Neutrophil (primary cell): Measurements from ENCODE around the gene NEDD4L.

Source experiments
- H3K27ac ChIP-seq: fragments of 200-600 bp; sonication (generic); 2 replicates; pipeline ENCODE4 v1.5.1; 2016; ENCODE audit warnings: mild to moderate bottlenecking, moderate library complexity
- H3K27me3 ChIP-seq: fragments of 200-600 bp; sonication (generic); 2 replicates; pipeline ENCODE4 v1.6.0; 2016; ENCODE audit warnings: mild to moderate bottlenecking
- H3K36me3 ChIP-seq: fragments of 200-600 bp; sonication (generic); 2 replicates; pipeline ENCODE4 v1.5.1; 2017
- H3K4me1 ChIP-seq, 2 experiments: fragments of 200-600 bp in 1 of 2; sonication (generic) in 1 of 2; 1 replicate in 1 of 2; 2 replicates in 1 of 2; pipeline versions ENCODE4 v1.5.1 to v1.6.1; 2013 to 2016; ENCODE audit warnings: low read depth in 1 of 2, low read length in 1 of 2, mild to moderate bottlenecking in 1 of 2, moderate library complexity in 1 of 2; ENCODE audit not compliant: control insufficient read depth in 1 of 2, insufficient read depth in 1 of 2
- H3K4me3 ChIP-seq, 2 experiments: fragments of 200-600 bp in 1 of 2; sonication (generic) in 1 of 2; 1 replicate in 1 of 2; 2 replicates in 1 of 2; pipeline ENCODE4 v1.5.1; 2013 to 2016; ENCODE audit warnings: low read depth in 1 of 2, low read length in 1 of 2, mild to moderate bottlenecking in 1 of 2, moderate library complexity in 1 of 2
- H3K9me3 ChIP-seq: fragments of 200-600 bp; sonication (generic); 2 replicates; pipeline ENCODE4 v1.5.1; 2016
- CTCF ChIP-seq: fragments of 200-600 bp; sonication (generic); IDR thresholded peaks from 2 replicates; pipeline ENCODE4 v1.5.1; 2016; ENCODE audit warnings: antibody characterized with exemption

NEDD4L gene

GRCh38 chr18:58396966-58397365 lies 352.9 kb downstream of the NEDD4L start:
- no peak overlapping the region for H3K4me3 ChIP-seq
- H3K27ac ChIP-seq, result no peak overlapping the region
- no peaks in the 10 kb centered on the region for H3K36me3 ChIP-seq
- H3K4me1 ChIP-seq, result no peaks in the 10 kb centered on the region
- no peaks in the 10 kb centered on the region for H3K27me3 ChIP-seq
- no peaks in the 10 kb centered on the region for H3K9me3 ChIP-seq
- no peak for TF ChIP-seq CTCF

GRCh38 chr18:58397385-58398132 lies 353.5 kb downstream of the NEDD4L start:
- no peaks in the 10 kb centered on the region for H3K36me3 ChIP-seq
- no peaks in the 10 kb centered on the region for H3K4me1 ChIP-seq
- no peaks in the 10 kb centered on the region for H3K27me3 ChIP-seq
- H3K9me3 ChIP-seq, result no peaks in the 10 kb centered on the region
- H3K27ac ChIP-seq, result no peak overlapping the region
- no peak overlapping the region for H3K4me3 ChIP-seq
- TF ChIP-seq CTCF, result no peak

- Histone ChIP-seq H3K9me3 (no peaks in the 10 kb centered on the region), H3K4me1 (no peaks in the 10 kb centered on the region), H3K4me3 (no peak overlapping the region), H3K27ac (no peak overlapping the region), H3K36me3 (no peaks in the 10 kb centered on the region), H3K27me3 (no peaks in the 10 kb centered on the region)
- no peak for TF ChIP-seq CTCF
Observed at GRCh38 chr18:58398648-58399398, 354.8 kb downstream of the NEDD4L start.

GRCh38 chr18:58400331-58400870 lies 356.4 kb downstream of the NEDD4L start:
- Histone ChIP-seq H3K9me3 (no peaks in the 10 kb centered on the region), H3K4me3 (no peak overlapping the region), H3K4me1 (no peaks in the 10 kb centered on the region), H3K27me3 (no peaks in the 10 kb centered on the region), H3K27ac (no peak overlapping the region), H3K36me3 (no peaks in the 10 kb centered on the region)
- no peak for TF ChIP-seq CTCF

GRCh38 chr18:58401191-58401590 lies 357.2 kb downstream of the NEDD4L start:
- H3K27me3 ChIP-seq, result no peaks in the 10 kb centered on the region
- no peaks in the 10 kb centered on the region for H3K36me3 ChIP-seq
- TF ChIP-seq CTCF, result no peak
- H3K27ac ChIP-seq, result no peak overlapping the region
- no peak overlapping the region for H3K4me3 ChIP-seq
- H3K4me1 ChIP-seq, result no peaks in the 10 kb centered on the region
- no peaks in the 10 kb centered on the region for H3K9me3 ChIP-seq
